Sigmoid colon (tissue), 7 donors: ENCODE results near the gene APOBEC3B. TPM values are rescaled to one million over a fixed set of nuclear protein-coding genes. Genes with fewer than 3 reads are reported as not detected.

ENCODE experiments used
- DNase-seq: peaks from one replicate; pipeline ENCODE4 v3.0.0-alpha.2; 2019
- H3K27ac ChIP-seq, 4 donors: fragments of 200-600 bp; sonication (generic); one replicate each; pipeline ENCODE4 v1.5.1; 2016 to 2019; ENCODE audit warnings: mild to moderate bottlenecking in 1 of 4
- H3K27me3 ChIP-seq, 3 donors: fragments of 200-600 bp; sonication (generic); one replicate each; pipeline ENCODE4 v1.5.1; 2019; ENCODE audit warnings: mild to moderate bottlenecking in 1 of 3
- H3K36me3 ChIP-seq, 4 donors: fragments of 200-600 bp; sonication (generic); one replicate each; pipeline ENCODE4 v1.5.1; 2016 to 2019
- H3K4me1 ChIP-seq, 4 donors: fragments of 200-600 bp; sonication (generic); one replicate each; pipeline ENCODE4 v1.5.1; 2017 to 2019
- H3K4me3 ChIP-seq, 4 donors: fragments of 200-600 bp; sonication (generic); one replicate each; pipeline ENCODE4 v1.5.1; 2017 to 2019; ENCODE audit warnings: mild to moderate bottlenecking in 2 of 4, moderate library complexity in 1 of 4
- H3K9me3 ChIP-seq, 4 donors: fragments of 200-600 bp in 3 of 4; sonication (generic) in 3 of 4; one replicate each; pipeline versions ENCODE4 v1.5.1 to v1.6.1; 2013 to 2019
- EP300 ChIP-seq, 4 donors: sonication (generic); formaldehyde crosslinking; IDR thresholded peaks; one replicate each; pipeline ENCODE4 v1.6.1; 2017; ENCODE audit warnings: antibody characterized with exemption in 4 of 4
- POLR2A ChIP-seq, 2 donors: fragments of 450-650 bp; IDR thresholded peaks; one replicate each; pipeline ENCODE4 v1.6.1; 2016; ENCODE audit warnings: antibody characterized with exemption in 2 of 2, mild to moderate bottlenecking in 2 of 2, moderate library complexity in 2 of 2
- POLR2AphosphoS5 ChIP-seq, 4 donors: sonication (generic); formaldehyde crosslinking; IDR thresholded peaks; one replicate each; pipeline ENCODE4 v1.6.1; 2017; ENCODE audit warnings: antibody characterized with exemption in 4 of 4
- WGBS, 2 donors: extraction: QIAGEN DNeasy Blood & Tissue Kit; methylation state at CpG; one replicate each; pipeline ENCODE4 v1.1.7; 2013; 5-methylcytosine and 5-hydroxymethylcytosine counted together
- intact Hi-C: fragments of 100-400 bp; cut with DNase I; formaldehyde crosslinking; loops from one replicate; pipeline ENCODE4 v1.15.1; 2023
- polyA plus RNA-seq, 3 donors: library from polyadenylated mRNA; stranded (reverse); fragments of 200-250 nt; gene quantifications; one replicate each; pipeline ENCODE4 v1.2.3, GENCODE V29; 2013
- total RNA-seq, 4 donors: library from RNA; depleted of rRNA; stranded (reverse); fragments of >200 nt; gene quantifications; one replicate each; pipeline ENCODE4 v1.1.0, GENCODE V29; 2016
- TF ChIP-seq, protein P1 (sequence below), 4 experiments: fragments of 450-650 bp in 3 of 4; fragments of 200-600 bp in 1 of 4; IDR thresholded peaks; one replicate each; pipeline ENCODE4 v1.5.1; 2016 to 2019; ENCODE audit warnings: antibody characterized with exemption in 4 of 4, mild to moderate bottlenecking in 3 of 4, moderate library complexity in 2 of 4
- donor health status: healthy with polysubstance abuse.
- donor health status: Bipolar disorder and iron deficiency.
- donor health status: healthy.

The APOBEC3B gene
- total and polyA plus RNA-seq, 7 donors: 0.71 to 81.6 (median 13.5) TPM; not detected in 2

DNA sequence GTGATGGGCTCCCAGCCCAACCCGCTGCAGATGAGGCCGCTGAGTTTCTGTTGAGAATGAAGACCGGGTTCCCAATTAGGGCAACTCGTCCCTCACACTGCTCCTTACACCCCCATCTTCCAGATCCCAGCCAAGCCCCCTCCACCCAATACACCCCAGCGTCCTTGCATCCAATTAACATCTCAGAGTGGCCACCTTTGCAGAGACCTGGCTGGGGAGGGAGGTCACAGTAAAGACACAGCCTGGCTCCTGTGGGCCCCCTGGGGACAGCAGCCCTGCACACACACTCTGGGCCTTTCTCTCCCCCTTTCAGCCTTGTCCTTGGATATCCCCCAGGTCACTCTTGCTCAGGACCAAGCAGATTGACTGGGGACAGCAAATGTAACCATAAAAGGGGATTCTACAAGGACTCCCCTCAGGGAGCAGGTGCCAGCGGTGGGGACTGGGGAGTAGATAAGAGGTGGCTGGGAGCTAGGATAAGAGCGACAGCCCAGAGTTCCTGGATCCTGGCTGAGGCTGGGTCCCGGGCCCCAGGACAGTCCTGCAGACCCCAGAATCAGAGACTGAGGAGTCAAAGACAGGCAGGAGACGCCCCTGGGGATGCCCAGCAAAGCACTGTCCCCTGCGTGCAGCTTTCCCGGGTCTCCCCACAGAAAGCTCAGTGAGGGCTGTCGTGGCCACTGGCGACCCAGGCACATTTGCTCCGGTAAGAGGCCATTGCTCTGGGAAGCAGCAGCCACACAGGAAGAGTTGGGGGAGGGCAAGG is 16.4 kb upstream of the APOBEC3B start:
- no peak for DNase-seq
- WGBS, 2 donors: 88 to 91% methylated on average over 14 of the region's 14 CpGs
- Histone ChIP-seq H3K36me3 (no peaks in the 10 kb centered on the region), H3K4me1 (no peaks in the 10 kb centered on the region), H3K9me3 (no peaks in the 10 kb centered on the region), H3K4me3 (no peak overlapping the region), H3K27me3 (no peaks in the 10 kb centered on the region), H3K27ac (no peak overlapping the region)
- intact Hi-C loops: no loop called here
- TF ChIP-seq POLR2A (IDR thresholded peaks at IDR 0.05) (no peak), POLR2AphosphoS5 (IDR thresholded peaks at IDR 0.05) (no peak)

DNA sequence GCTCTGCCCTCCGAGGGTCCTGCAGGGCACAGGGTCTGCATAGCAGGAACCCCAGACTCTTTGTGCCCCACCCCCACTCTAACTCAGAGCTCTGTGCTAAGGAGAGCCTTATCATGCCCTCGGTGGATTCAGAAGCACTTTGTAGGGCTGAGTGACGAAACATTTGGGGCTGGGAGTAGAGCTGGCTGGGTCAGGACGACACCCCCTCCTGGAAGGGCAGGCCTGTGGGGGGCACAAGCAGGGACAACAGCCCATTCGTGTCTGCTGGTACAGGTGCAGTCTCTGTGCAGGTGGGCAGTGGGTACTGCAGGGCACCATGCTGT is 15.8 kb upstream of the APOBEC3B start:
- no peak overlapping the region for H3K4me3 ChIP-seq
- DNase-seq: no peak
- H3K27ac ChIP-seq: no peak overlapping the region
- TF ChIP-seq POLR2AphosphoS5 (IDR thresholded peaks at IDR 0.05) (no peak), POLR2A (IDR thresholded peaks at IDR 0.05) (no peak), EP300 (IDR thresholded peaks at IDR 0.05) (no peak)
- TF ChIP-seq, protein P1, sequence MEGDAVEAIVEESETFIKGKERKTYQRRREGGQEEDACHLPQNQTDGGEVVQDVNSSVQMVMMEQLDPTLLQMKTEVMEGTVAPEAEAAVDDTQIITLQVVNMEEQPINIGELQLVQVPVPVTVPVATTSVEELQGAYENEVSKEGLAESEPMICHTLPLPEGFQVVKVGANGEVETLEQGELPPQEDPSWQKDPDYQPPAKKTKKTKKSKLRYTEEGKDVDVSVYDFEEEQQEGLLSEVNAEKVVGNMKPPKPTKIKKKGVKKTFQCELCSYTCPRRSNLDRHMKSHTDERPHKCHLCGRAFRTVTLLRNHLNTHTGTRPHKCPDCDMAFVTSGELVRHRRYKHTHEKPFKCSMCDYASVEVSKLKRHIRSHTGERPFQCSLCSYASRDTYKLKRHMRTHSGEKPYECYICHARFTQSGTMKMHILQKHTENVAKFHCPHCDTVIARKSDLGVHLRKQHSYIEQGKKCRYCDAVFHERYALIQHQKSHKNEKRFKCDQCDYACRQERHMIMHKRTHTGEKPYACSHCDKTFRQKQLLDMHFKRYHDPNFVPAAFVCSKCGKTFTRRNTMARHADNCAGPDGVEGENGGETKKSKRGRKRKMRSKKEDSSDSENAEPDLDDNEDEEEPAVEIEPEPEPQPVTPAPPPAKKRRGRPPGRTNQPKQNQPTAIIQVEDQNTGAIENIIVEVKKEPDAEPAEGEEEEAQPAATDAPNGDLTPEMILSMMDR (IDR thresholded peaks at IDR 0.05): no peak
- H3K36me3 ChIP-seq: no peaks in the 10 kb centered on the region
- 69 to 80% methylated on average over 5 of the region's 5 CpGs for WGBS, 2 donors
- H3K9me3 ChIP-seq: no peaks in the 10 kb centered on the region
- intact Hi-C loops: no loop called here
- H3K4me1 ChIP-seq: no peaks in the 10 kb centered on the region
- H3K27me3 ChIP-seq: no peaks in the 10 kb centered on the region

DNA sequence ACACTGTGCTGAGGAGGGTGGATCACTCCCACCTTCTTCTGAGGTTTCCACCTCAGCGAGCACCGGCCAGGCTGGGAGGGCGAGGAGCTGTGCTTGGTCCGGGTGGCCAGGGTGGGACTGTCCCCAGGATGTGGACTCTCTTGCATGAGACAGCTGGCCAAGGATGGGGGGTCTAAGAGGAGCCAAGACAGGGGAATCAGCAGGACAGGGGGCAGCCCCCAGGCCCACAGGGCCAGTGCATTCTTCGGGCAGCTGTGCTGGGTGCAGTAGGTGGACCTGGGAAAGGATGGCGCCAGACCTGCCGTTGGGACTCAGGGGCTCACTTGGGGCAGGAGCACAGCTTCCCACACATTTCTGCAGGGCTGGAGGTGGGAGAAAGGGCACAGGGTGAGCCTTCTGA is 15.2 kb upstream of the APOBEC3B start:
- WGBS, 2 donors: 92 to 94% methylated on average over 7 of the region's 7 CpGs
- Histone ChIP-seq H3K36me3 (no peaks in the 10 kb centered on the region), H3K27me3 (no peaks in the 10 kb centered on the region), H3K27ac (no peak overlapping the region), H3K4me3 (no peak overlapping the region), H3K9me3 (no peaks in the 10 kb centered on the region), H3K4me1 (no peaks in the 10 kb centered on the region)
- intact Hi-C loops: no loop called here
- TF ChIP-seq, protein P1 (IDR thresholded peaks at IDR 0.05): no peak
- TF ChIP-seq POLR2AphosphoS5 (IDR thresholded peaks at IDR 0.05) (no peak), POLR2A (IDR thresholded peaks at IDR 0.05) (no peak), EP300 (IDR thresholded peaks at IDR 0.05) (no peak)
- DNase-seq: no peak

DNA sequence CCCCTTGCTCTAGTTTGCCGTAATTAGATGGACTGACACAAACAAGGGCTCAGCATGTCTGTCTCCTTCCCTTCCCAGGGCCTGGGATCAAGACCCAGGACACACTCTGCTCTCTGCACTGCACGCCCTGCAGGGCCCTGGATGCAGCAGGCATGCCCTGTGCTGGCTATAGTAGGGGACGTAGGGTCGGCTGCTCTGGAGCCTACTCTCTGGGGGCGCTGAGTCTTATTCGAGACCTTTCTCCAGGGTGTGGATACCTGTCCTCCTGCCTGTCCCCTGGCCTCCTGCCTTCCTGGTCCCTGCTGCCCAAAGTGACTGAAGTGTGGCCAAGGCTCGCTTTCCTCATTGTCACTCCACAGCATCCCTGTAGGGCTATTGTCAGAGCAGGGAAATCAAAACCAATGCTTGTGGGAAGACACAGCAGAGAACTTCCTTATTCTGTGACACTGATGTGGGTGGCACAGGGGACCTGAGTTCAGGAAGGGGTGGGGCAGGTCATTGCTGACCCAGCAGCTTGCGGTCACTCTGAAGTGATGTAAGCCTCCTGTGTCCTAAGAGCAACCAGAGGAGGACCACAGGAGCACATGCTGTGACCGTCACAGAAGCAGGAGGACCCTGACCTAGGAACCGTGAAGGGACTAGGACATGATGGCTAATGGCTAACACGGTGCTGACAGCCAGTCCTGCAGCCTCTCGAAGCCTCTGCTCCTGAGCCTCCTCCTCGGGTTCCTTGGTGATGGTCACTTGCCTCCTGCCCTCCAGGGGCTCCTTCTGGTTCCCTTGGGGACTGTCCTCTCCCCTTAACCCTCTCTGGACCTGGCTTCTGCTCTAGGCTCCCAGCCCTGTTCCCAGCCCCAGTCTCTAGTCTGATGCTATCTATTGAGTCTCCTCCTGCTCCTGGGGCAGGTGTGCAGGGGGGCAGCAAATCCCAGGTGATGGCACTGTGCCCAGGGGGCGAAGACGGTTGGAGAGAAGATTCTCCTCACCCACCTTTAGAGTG is 14.4 kb upstream of the APOBEC3B start:
- WGBS, 2 donors: 79 to 82% methylated on average over 15 of the region's 15 CpGs
- Histone ChIP-seq H3K27ac (no peak overlapping the region), H3K4me1 (no peaks in the 10 kb centered on the region), H3K27me3 (no peaks in the 10 kb centered on the region), H3K4me3 (no peak overlapping the region), H3K36me3 (no peaks in the 10 kb centered on the region), H3K9me3 (no peaks in the 10 kb centered on the region)
- intact Hi-C loops: no loop called here
- TF ChIP-seq, protein P1 (IDR thresholded peaks at IDR 0.05): no peak
- no peak for TF ChIP-seq POLR2AphosphoS5 (IDR thresholded peaks at IDR 0.05)
- no peak for TF ChIP-seq EP300 (IDR thresholded peaks at IDR 0.05)
- TF ChIP-seq POLR2A (IDR thresholded peaks at IDR 0.05): no peak
- no peak for DNase-seq

DNA sequence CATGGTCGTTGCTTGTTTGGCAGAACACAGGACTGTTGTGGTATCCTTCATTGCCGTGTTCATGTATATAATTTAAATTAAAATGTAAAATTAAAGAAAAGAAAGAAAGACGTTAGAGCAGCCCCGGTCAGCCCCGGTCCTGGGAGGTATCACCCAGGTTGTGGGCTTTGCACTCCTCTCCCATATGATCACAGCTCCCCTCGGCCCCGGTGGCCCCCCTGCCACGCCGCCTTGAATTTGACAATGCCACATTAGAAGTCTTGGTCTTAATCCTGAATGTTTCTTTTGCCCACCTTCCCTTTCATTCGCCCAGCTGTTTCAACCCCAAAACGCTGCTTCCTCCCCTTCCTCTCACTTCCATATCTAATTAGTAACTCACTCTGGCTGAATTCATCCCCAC is 13.3 kb upstream of the APOBEC3B start:
- DNase-seq: no peak
- Histone ChIP-seq H3K27ac (no peak overlapping the region), H3K4me3 (no peak overlapping the region), H3K4me1 (no peaks in the 10 kb centered on the region), H3K27me3 (no peaks in the 10 kb centered on the region), H3K36me3 (no peaks in the 10 kb centered on the region), H3K9me3 (no peaks in the 10 kb centered on the region)
- intact Hi-C loops: no loop called here
- 88 to 90% methylated on average over 11 of the region's 11 CpGs for WGBS, 2 donors
- TF ChIP-seq POLR2A (IDR thresholded peaks at IDR 0.05): no peak
- TF ChIP-seq, protein P1 (IDR thresholded peaks at IDR 0.05): no peak
- no peak for TF ChIP-seq EP300 (IDR thresholded peaks at IDR 0.05)
- no peak for TF ChIP-seq POLR2AphosphoS5 (IDR thresholded peaks at IDR 0.05)
